Mesendoderm (in vitro differentiated cells): ENCODE data around the gene GLB1L3.

ENCODE experiments used
- DNase-seq: peaks from one replicate; pipeline ENCODE4 v3.0.0; 2013
- H2AK5ac ChIP-seq: 2 replicates; pipeline ENCODE4 v1.6.1; 2013; ENCODE audit warnings: low read length, inconsistent platforms
- H2BK120ac ChIP-seq: 2 replicates; pipeline ENCODE4 v1.6.1; 2013; ENCODE audit warnings: low read depth, mild to moderate bottlenecking, low read length, moderate library complexity, mixed read lengths
- H2BK15ac ChIP-seq: replicated peaks from 2 replicates; pipeline ENCODE4 v1.6.1; 2013; ENCODE audit warnings: low read depth, mild to moderate bottlenecking, moderate library complexity
- H2BK5ac ChIP-seq: 2 replicates; pipeline ENCODE4 v1.6.1; 2013; ENCODE audit warnings: low read length, inconsistent platforms
- H3K18ac ChIP-seq: 2 replicates; pipeline ENCODE4 v1.6.1; 2013; ENCODE audit warnings: mild to moderate bottlenecking, low read length, mixed read lengths
- H3K23ac ChIP-seq: one replicate; pipeline ENCODE4 v1.6.1; 2013; ENCODE audit warnings: low read length
- H3K27ac ChIP-seq: 2 replicates; pipeline ENCODE4 v1.5.1; 2013; ENCODE audit warnings: low read depth, mild to moderate bottlenecking, inconsistent platforms, low read length, moderate library complexity
- H3K27me3 ChIP-seq: 2 replicates; pipeline ENCODE4 v1.6.1; 2013; ENCODE audit warnings: low read length, control low read depth, mild to moderate bottlenecking, inconsistent platforms; ENCODE audit not compliant: insufficient read depth, poor library complexity
- H3K36me3 ChIP-seq: 2 replicates; pipeline ENCODE4 v1.6.1; 2013; ENCODE audit warnings: low read length, inconsistent platforms; ENCODE audit not compliant: control insufficient read depth, insufficient read depth
- H3K4ac ChIP-seq: one replicate; pipeline ENCODE4 v1.6.1; 2013; ENCODE audit warnings: low read depth, mild to moderate bottlenecking, low read length, moderate library complexity
- H3K4me1 ChIP-seq: 2 replicates; pipeline ENCODE4 v1.6.1; 2013; ENCODE audit warnings: low read depth, low read length, inconsistent platforms; ENCODE audit not compliant: control insufficient read depth
- H3K4me2 ChIP-seq: 2 replicates; pipeline ENCODE4 v1.6.1; 2013; ENCODE audit warnings: low read length
- H3K4me3 ChIP-seq: 2 replicates; pipeline ENCODE4 v1.5.1; 2013; ENCODE audit warnings: mild to moderate bottlenecking, low read length
- H3K56ac ChIP-seq: one replicate; pipeline ENCODE4 v1.6.1; 2013; ENCODE audit warnings: low read length
- H3K79me1 ChIP-seq: 2 replicates; pipeline ENCODE4 v1.6.1; 2013; ENCODE audit warnings: low read length, inconsistent platforms
- H3K79me2 ChIP-seq: 2 replicates; pipeline ENCODE4 v1.6.1; 2013; ENCODE audit warnings: mild to moderate bottlenecking, low read length; ENCODE audit not compliant: control insufficient read depth, insufficient read depth
- H3K9ac ChIP-seq: 2 replicates; pipeline ENCODE4 v1.6.1; 2013; ENCODE audit warnings: low read length, inconsistent platforms
- H4K5ac ChIP-seq: one replicate; pipeline ENCODE4 v1.6.1; 2013; ENCODE audit warnings: low read length
- H4K8ac ChIP-seq: one replicate; pipeline ENCODE4 v1.6.1; 2013; ENCODE audit warnings: low read depth, mild to moderate bottlenecking, control low read depth, low read length, moderate library complexity
- WGBS: extraction: QIAGEN DNeasy Blood & Tissue Kit; methylation state at CpG from one replicate; pipeline ENCODE4 v1.1.7; 2013; ENCODE audit warnings: low lambda C conversion rate, missing lambda C conversion rate; ENCODE audit not compliant: insufficient coverage; ENCODE audit errors: extremely low coverage; 5-methylcytosine and 5-hydroxymethylcytosine counted together

Gene GLB1L3

DNA sequence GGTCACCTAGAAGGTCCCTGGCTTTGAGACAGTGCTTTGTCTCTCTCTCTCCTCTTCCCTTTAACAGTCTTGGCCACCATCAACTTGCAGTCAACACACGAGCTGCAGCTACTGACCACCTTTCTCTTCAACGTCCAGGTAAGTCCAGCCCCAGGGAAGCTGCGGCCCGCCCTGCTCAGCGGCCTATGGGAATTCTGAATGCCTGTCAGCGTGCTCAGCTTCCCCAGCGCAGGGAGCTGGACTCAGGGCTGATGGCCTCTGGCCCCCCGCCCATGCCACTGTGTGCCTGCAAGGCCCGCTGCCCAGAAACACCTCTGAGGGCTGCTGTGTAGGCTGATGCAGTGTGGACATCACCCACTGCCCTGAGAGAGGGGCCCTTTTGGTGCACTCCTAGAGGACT lies 88.1 kb downstream of the GLB1L3 start:
- H3K79me1 ChIP-seq = no peaks in the 10 kb centered on the region
- H3K79me2 ChIP-seq = no peaks in the 10 kb centered on the region
- H3K56ac ChIP-seq = no peak overlapping the region
- no peaks in the 10 kb centered on the region for H3K27me3 ChIP-seq
- H3K4me1 ChIP-seq = no peaks in the 10 kb centered on the region
- H2BK15ac ChIP-seq = no peak overlapping the region
- H3K9ac ChIP-seq = no peak overlapping the region
- no peak overlapping the region for H4K5ac ChIP-seq
- no peak overlapping the region for H3K4me3 ChIP-seq
- no peak overlapping the region for H3K4ac ChIP-seq
- H2BK5ac ChIP-seq = no peak overlapping the region
- H3K36me3 ChIP-seq = no peaks in the 10 kb centered on the region
- H2BK120ac ChIP-seq = no peak overlapping the region
- H2AK5ac ChIP-seq = no peak overlapping the region
- no CpG with 5 or more reads among the region's 9 CpGs for WGBS
- no peak overlapping the region for H3K18ac ChIP-seq
- H3K27ac ChIP-seq = no peak overlapping the region
- no peak overlapping the region for H3K23ac ChIP-seq
- H4K8ac ChIP-seq = no peak overlapping the region
- H3K4me2 ChIP-seq = no peak overlapping the region
- no peak for DNase-seq

DNA sequence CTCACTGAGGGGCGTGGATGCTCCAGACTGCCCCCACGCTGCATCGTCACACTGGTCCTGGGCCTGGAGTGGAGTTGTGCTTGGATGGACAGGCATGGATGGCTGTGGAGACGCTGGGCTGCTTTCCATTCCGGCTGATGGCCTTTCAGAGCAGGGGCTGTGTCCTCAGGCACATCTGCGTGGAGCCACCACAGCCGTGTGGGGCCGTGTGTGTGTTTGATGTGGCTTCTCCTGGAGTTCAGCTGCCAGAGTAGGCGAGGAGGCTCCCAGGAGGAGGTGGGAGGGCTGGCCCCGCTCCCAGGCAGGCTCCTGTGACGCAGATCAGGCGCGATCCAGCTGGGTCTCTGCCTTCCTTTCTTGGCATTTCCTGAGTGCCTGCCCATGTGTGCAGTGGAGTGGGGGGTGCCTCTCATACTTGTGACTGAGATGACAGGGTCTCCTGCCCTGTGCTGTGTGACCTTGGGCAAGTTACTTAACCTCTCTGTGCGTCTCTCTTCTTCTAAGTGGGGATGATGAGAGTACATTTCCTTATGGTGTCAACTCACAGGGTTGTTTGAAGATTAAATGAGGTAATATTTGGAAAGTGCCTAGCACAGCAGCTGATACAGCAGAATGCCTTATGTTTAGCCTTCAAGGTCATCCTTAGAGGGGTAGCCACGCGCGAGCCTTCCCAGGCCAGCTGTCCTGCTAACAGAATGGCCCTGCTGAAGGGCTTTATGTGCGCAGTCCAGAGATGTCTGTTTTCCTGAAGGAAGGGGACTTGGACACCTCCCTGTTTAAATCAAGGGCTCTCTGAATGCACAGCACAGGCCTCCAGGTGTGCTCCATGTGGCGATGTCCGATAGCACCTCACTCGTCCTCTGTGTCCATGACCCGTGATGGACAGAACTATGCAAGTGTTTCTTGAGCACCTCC lies 89.1 kb downstream of the GLB1L3 start:
- H2BK5ac ChIP-seq = no peak overlapping the region
- H4K5ac ChIP-seq = no peak overlapping the region
- H3K36me3 ChIP-seq = no peaks in the 10 kb centered on the region
- H3K4me3 ChIP-seq = no peak overlapping the region
- no peak overlapping the region for H3K27ac ChIP-seq
- no peaks in the 10 kb centered on the region for H3K4me1 ChIP-seq
- no peak overlapping the region for H3K56ac ChIP-seq
- no peak overlapping the region for H3K4me2 ChIP-seq
- H2BK15ac ChIP-seq = no peak overlapping the region
- no peak overlapping the region for H3K9ac ChIP-seq
- no peaks in the 10 kb centered on the region for H3K79me2 ChIP-seq
- no peak overlapping the region for H4K8ac ChIP-seq
- H3K27me3 ChIP-seq = no peaks in the 10 kb centered on the region
- no peak overlapping the region for H2AK5ac ChIP-seq
- H3K79me1 ChIP-seq = no peaks in the 10 kb centered on the region
- H2BK120ac ChIP-seq = no peak overlapping the region
- H3K18ac ChIP-seq = no peak overlapping the region
- WGBS = no CpG with 5 or more reads among the region's 22 CpGs
- no peak overlapping the region for H3K4ac ChIP-seq
- no peak for DNase-seq
- no peak overlapping the region for H3K23ac ChIP-seq

DNA sequence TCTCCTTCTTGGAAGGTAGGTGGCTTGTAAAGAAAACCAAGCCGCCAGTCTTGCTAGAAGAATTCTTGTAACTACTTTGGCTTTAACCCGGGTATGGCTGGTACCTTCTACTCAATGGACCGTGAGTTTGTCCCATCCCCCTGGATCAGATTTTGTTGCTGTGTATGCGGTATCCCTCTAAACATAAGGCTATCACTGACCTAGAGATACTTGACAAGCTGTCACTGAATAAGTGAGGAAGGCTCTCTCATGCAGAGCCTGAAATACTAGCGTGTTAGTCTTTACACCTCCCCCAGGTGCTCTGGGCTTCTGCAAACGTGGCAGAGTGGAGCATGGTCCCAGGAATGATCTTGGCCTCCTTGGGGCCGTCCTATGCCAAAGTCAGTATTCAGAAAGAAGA lies 90.1 kb downstream of the GLB1L3 start:
- Histone ChIP-seq H3K23ac (no peak overlapping the region), H3K9ac (no peak overlapping the region), H3K56ac (no peak overlapping the region), H3K4ac (no peak overlapping the region), H3K27me3 (no peaks in the 10 kb centered on the region), H3K79me2 (no peaks in the 10 kb centered on the region), H3K79me1 (no peaks in the 10 kb centered on the region), H3K4me3 (no peak overlapping the region), H3K4me2 (no peak overlapping the region), H3K27ac (no peak overlapping the region), H2BK120ac (no peak overlapping the region), H3K36me3 (no peaks in the 10 kb centered on the region), H2AK5ac (no peak overlapping the region), H3K4me1 (no peaks in the 10 kb centered on the region), H2BK15ac (no peak overlapping the region), H4K5ac (no peak overlapping the region), H3K18ac (no peak overlapping the region), H4K8ac (no peak overlapping the region), H2BK5ac (no peak overlapping the region)
- DNase-seq = no peak
- no CpG with 5 or more reads among the region's 7 CpGs for WGBS

DNA sequence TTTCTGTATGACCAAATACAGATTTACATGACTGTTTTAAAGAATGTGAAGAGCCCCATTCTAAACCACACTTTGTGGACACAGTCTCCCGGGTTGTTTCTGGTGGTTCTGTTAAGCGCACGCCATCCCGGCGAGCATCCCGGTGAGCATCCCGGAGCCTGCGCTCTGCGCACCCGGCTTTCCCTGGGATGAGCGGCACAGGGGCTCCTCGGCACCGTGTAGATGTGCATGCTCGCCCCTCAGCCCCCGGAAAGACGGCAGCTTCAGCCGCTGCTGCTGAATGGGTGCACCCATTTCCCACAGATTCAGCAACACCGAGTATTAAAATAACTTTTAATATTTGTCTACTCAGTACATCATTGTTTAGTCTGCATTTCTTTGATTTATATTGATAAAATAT lies 91.6 kb downstream of the GLB1L3 start:
- H3K23ac ChIP-seq = no peak overlapping the region
- no peaks in the 10 kb centered on the region for H3K79me2 ChIP-seq
- H3K9ac ChIP-seq = no peak overlapping the region
- no peak overlapping the region for H3K4me3 ChIP-seq
- no peak for DNase-seq
- H4K5ac ChIP-seq = no peak overlapping the region
- no peak overlapping the region for H3K56ac ChIP-seq
- no peaks in the 10 kb centered on the region for H3K36me3 ChIP-seq
- no peak overlapping the region for H3K4ac ChIP-seq
- no peaks in the 10 kb centered on the region for H3K79me1 ChIP-seq
- no peak overlapping the region for H2BK5ac ChIP-seq
- no peaks in the 10 kb centered on the region for H3K4me1 ChIP-seq
- no peak overlapping the region for H4K8ac ChIP-seq
- WGBS = no CpG with 5 or more reads among the region's 18 CpGs
- no peak overlapping the region for H3K4me2 ChIP-seq
- H2BK15ac ChIP-seq = no peak overlapping the region
- no peak overlapping the region for H2AK5ac ChIP-seq
- H2BK120ac ChIP-seq = no peak overlapping the region
- H3K27me3 ChIP-seq = no peaks in the 10 kb centered on the region
- no peak overlapping the region for H3K27ac ChIP-seq
- H3K18ac ChIP-seq = no peak overlapping the region
